Measurements from ENCODE around the gene HMCES. TPM values are rescaled to one million over a fixed set of nuclear protein-coding genes. Genes with fewer than 3 reads are reported as not detected.
"Not testable (repeated sequence)": the region's sequence is repeated elsewhere in the genome, so short reads cannot be mapped to it uniquely, and the experiment has no call there.

Gene HMCES
- total RNA-seq, 2 experiments from 2014 or later: 54.5 to 57.8 TPM

- Mint-ChIP-seq H3K27me3 (no peaks in the 10 kb centered on the region), H3K4me1 (ENCODE audit: low read depth) (peaks cover 20% of the 10 kb centered on the region), H3K9me3 (no peaks in the 10 kb centered on the region), H3K27ac (no peak overlapping the region), H3K4me3 (no peak overlapping the region), H3K36me3 (ENCODE audit: low read depth) (no peaks in the 10 kb centered on the region)
- ChIA-PET CTCF (interaction anchor here (1.1 to 2.6 kb wide), 5 partner anchors 11 to 270 kb away, joined by 3 to 14 read pairs (median 4); no protein-coding TSS in a partner anchor), POLR2A (interaction anchor here (0.7 to 2.5 kb wide), 3 partner anchors 58 to 181 kb away, joined by 3 to 10 read pairs (median 4); a partner anchor contains a TSS)
- DNase-seq: no peak
- intact Hi-C loops (cut with micrococcal nuclease): no loop called here
- ATAC-seq: no peak
- no peak for TF ChIP-seq CTCF (IDR thresholded peaks at IDR 0.05)
Observed at GRCh38 chr3:129240436-129240835, 38.2 kb upstream of the HMCES start.

- no peak for ATAC-seq
- no peaks in the 10 kb centered on the region for H3K27me3 Mint-ChIP-seq
- no peak for TF ChIP-seq CTCF (IDR thresholded peaks at IDR 0.05)
- peaks cover 3% of the 10 kb centered on the region for H3K36me3 Mint-ChIP-seq (ENCODE audit: low read depth)
- H3K9me3 Mint-ChIP-seq: no peaks in the 10 kb centered on the region
- DNase-seq: no peak
- POLR2A ChIA-PET: interaction anchor here (0.7 to 2.6 kb wide), 10 partner anchors 11 to 274 kb away, joined by 3 to 11 read pairs (median 3); partner anchors contain the start of gene CNBP
- intact Hi-C loops (cut with micrococcal nuclease): loop anchor here (2.0 to 5.0 kb wide), 4 partner anchors 63 to 273 kb away; partner anchors contain the start of gene CNBP
- no peak overlapping the region for H3K4me3 Mint-ChIP-seq
- no peak overlapping the region for H3K27ac Mint-ChIP-seq
- CTCF ChIA-PET: interaction anchor here (0.7 to 6.2 kb wide), 43 partner anchors 9 to 369 kb away, joined by 3 to 98 read pairs (median 5); partner anchors contain the start of gene CNBP
- peaks cover 21% of the 10 kb centered on the region for H3K4me1 Mint-ChIP-seq (ENCODE audit: low read depth)
Observed at GRCh38 chr3:129245141-129245540, 33.5 kb upstream of the HMCES start.

GRCh38 chr3:129245641-129246306 lies 32.9 kb upstream of the HMCES start:
- CTCF ChIA-PET: interaction anchor here (0.6 to 6.2 kb wide), 54 partner anchors 8 to 537 kb away, joined by 3 to 98 read pairs (median 5); partner anchors contain the start of genes CNBP and RAB43
- intact Hi-C loops (cut with micrococcal nuclease): loop anchor here (2.0 to 5.0 kb wide), 4 partner anchors 63 to 273 kb away; partner anchors contain the start of gene CNBP
- H3K4me3 Mint-ChIP-seq; H3K36me3 Mint-ChIP-seq (ENCODE audit: low read depth); H3K27me3 Mint-ChIP-seq; H3K9me3 Mint-ChIP-seq: not testable (repeated sequence)
- DNase-seq (peak; percentile 86), ATAC-seq (peak; percentile 78)
- POLR2A ChIA-PET: interaction anchor here (0.7 to 2.6 kb wide), 15 partner anchors 11 to 275 kb away, joined by 3 to 11 read pairs (median 3); partner anchors contain the start of gene CNBP
- peak; percentile 95 for TF ChIP-seq CTCF (IDR thresholded peaks at IDR 0.05)
- peaks cover 26% of the 10 kb centered on the region for H3K4me1 Mint-ChIP-seq (ENCODE audit: low read depth)
- peak overlapping the region; percentile 51 for H3K27ac Mint-ChIP-seq

- Mint-ChIP-seq H3K4me3 (no peak overlapping the region), H3K36me3 (ENCODE audit: low read depth) (peaks cover 9% of the 10 kb centered on the region), H3K27me3 (no peaks in the 10 kb centered on the region), H3K27ac (no peak overlapping the region), H3K4me1 (ENCODE audit: low read depth) (peaks cover 27% of the 10 kb centered on the region), H3K9me3 (no peaks in the 10 kb centered on the region)
- DNase-seq (no peak), ATAC-seq (no peak)
- CTCF ChIA-PET: interaction anchor here (0.6 to 6.2 kb wide), 29 partner anchors 8 to 538 kb away, joined by 3 to 98 read pairs (median 7); partner anchors contain the start of genes CNBP and RAB43
- POLR2A ChIA-PET: interaction anchor here (0.8 to 2.6 kb wide), 9 partner anchors 14 to 128 kb away, joined by 3 to 11 read pairs (median 3); partner anchors contain the start of gene CNBP
- no peak for TF ChIP-seq CTCF (IDR thresholded peaks at IDR 0.05)
- intact Hi-C loops (cut with micrococcal nuclease): loop anchor here (5.0 kb wide), 3 partner anchors 64 to 274 kb away; partner anchors contain the start of gene CNBP
Observed at GRCh38 chr3:129246636-129247035, 32.0 kb upstream of the HMCES start.
